ENCODE measurements around the gene SDCBP2.
A peak's percentile ranks its signal among the peaks of the same experiment; 100 is the strongest.

Gene SDCBP2

GRCh38 chr20:1310506-1311190 lies 18.3 kb downstream of the SDCBP2 start:
- no peak for DNase-seq

GRCh38 chr20:1310071-1310470 lies 18.9 kb downstream of the SDCBP2 start:
- DNase-seq, result no peak

- no peak for DNase-seq
These were observed 19.5 kb downstream of the SDCBP2 start for GRCh38 chr20:1309439-1309847.

- no peak for DNase-seq
These were observed 20.2 kb downstream of the SDCBP2 start for GRCh38 chr20:1308702-1309095.

GRCh38 chr20:1308067-1308701 lies 20.8 kb downstream of the SDCBP2 start:
- DNase-seq, result no peak

- DNase-seq, result no peak
These were observed 21.4 kb downstream of the SDCBP2 start for GRCh38 chr20:1307571-1307971.

GRCh38 chr20:1307171-1307570 lies 21.8 kb downstream of the SDCBP2 start:
- DNase-seq, result no peak

GRCh38 chr20:1306316-1307135 lies 22.4 kb downstream of the SDCBP2 start:
- no peak for DNase-seq

GRCh38 chr20:1305712-1306111 lies 23.2 kb downstream of the SDCBP2 start:
- no peak for DNase-seq

- no peak for DNase-seq
These were observed 24.0 kb downstream of the SDCBP2 start for GRCh38 chr20:1304710-1305515.

GRCh38 chr20:1302685-1303541 lies 26.0 kb downstream of the SDCBP2 start:
- DNase-seq, result no peak

GRCh38 chr20:1301031-1301529 lies 27.9 kb downstream of the SDCBP2 start:
- DNase-seq, result peak; percentile 64

- DNase-seq, result no peak
These were observed 28.7 kb downstream of the SDCBP2 start for GRCh38 chr20:1300083-1300840.

GRCh38 chr20:1299522-1299921 lies 29.4 kb downstream of the SDCBP2 start:
- no peak for DNase-seq

GRCh38 chr20:1298888-1299511 lies 29.9 kb downstream of the SDCBP2 start:
- no peak for DNase-seq

- DNase-seq, result no peak
These were observed 30.8 kb downstream of the SDCBP2 start for GRCh38 chr20:1298166-1298565.

- no peak for DNase-seq
These were observed 31.5 kb downstream of the SDCBP2 start for GRCh38 chr20:1297486-1297885.

- no peak for DNase-seq
These were observed 32.0 kb downstream of the SDCBP2 start for GRCh38 chr20:1296922-1297321.

- DNase-seq, result no peak
These were observed 32.8 kb downstream of the SDCBP2 start for GRCh38 chr20:1296117-1296610.

GRCh38 chr20:1295276-1295930 lies 33.5 kb downstream of the SDCBP2 start:
- DNase-seq, result no peak
